Activated naive CD4-positive, alpha-beta T cell treated with anti-CD3 and anti-CD28 coated beads, Interleukin-2, amount 50 U/mL, for 24 hours (primary cell): ENCODE measurements around the gene PPP1R27.

Experiments used
- H3K27ac Mint-ChIP-seq: one replicate; pipeline ENCODE4 v1.8.0; 2021; ENCODE audit warnings: mild to moderate bottlenecking, mixed read lengths
- H3K27me3 Mint-ChIP-seq: one replicate; pipeline ENCODE4 v1.8.0; 2021; ENCODE audit warnings: mixed read lengths
- H3K36me3 Mint-ChIP-seq: one replicate; pipeline ENCODE4 v1.8.0; 2021; ENCODE audit warnings: mixed read lengths
- H3K4me1 Mint-ChIP-seq: one replicate; pipeline ENCODE4 v1.8.0; 2021; ENCODE audit warnings: mixed read lengths
- H3K4me3 Mint-ChIP-seq: one replicate; pipeline ENCODE4 v1.8.0; 2021; ENCODE audit warnings: mild to moderate bottlenecking, mixed read lengths
- H3K9me3 Mint-ChIP-seq: one replicate; pipeline ENCODE4 v1.8.0; 2021; ENCODE audit warnings: mixed read lengths

PPP1R27 gene

GRCh38 chr17:81821147-81821546 is 13.7 kb downstream of the PPP1R27 start:
- H3K27me3 Mint-ChIP-seq = no peaks in the 10 kb centered on the region
- H3K36me3 Mint-ChIP-seq = no peaks in the 10 kb centered on the region
- H3K4me1 Mint-ChIP-seq = peaks cover 3% of the 10 kb centered on the region
- H3K27ac Mint-ChIP-seq = no peak overlapping the region
- no peak overlapping the region for H3K4me3 Mint-ChIP-seq
- H3K9me3 Mint-ChIP-seq = no peaks in the 10 kb centered on the region

DNA sequence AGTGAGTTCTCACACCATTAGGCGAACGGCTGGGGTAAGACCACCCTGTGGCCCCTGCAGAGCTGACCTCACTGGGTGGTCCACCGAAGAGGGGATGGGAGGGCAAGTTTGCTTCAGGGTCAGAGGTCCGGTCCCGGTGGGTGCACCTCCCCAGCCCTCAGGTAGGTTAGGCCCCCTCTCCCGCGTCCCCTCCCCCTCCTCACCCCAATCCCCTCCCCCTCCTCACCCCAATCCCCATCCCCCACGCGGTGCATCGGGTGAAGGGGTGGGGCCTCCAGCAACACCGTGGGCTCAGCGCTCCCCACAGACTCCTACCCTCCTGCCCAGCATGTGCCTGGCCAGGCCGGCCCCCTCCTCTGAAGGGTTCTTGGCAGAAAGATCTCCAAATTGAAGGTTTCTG is 15.1 kb downstream of the PPP1R27 start:
- Mint-ChIP-seq H3K4me1 (no peaks in the 10 kb centered on the region), H3K27me3 (no peaks in the 10 kb centered on the region), H3K27ac (no peak overlapping the region), H3K36me3 (no peaks in the 10 kb centered on the region), H3K9me3 (no peaks in the 10 kb centered on the region), H3K4me3 (no peak overlapping the region)

GRCh38 chr17:81817758-81818147 is 17.1 kb downstream of the PPP1R27 start:
- Mint-ChIP-seq H3K27me3 (no peaks in the 10 kb centered on the region), H3K4me3 (no peak overlapping the region), H3K27ac (peak overlapping the region; percentile 53)

GRCh38 chr17:81815646-81815986 is 19.2 kb downstream of the PPP1R27 start:
- Mint-ChIP-seq H3K4me1 (no peaks in the 10 kb centered on the region), H3K27me3 (no peaks in the 10 kb centered on the region), H3K36me3 (no peaks in the 10 kb centered on the region), H3K27ac (no peak overlapping the region), H3K4me3 (no peak overlapping the region), H3K9me3 (no peaks in the 10 kb centered on the region)

More at GRCh38 chr17:81817758-81818147, 17.1 kb downstream of the PPP1R27 start:
- H3K36me3 Mint-ChIP-seq = no peaks in the 10 kb centered on the region
- H3K4me1 Mint-ChIP-seq = no peaks in the 10 kb centered on the region
- no peaks in the 10 kb centered on the region for H3K9me3 Mint-ChIP-seq

- no peaks in the 10 kb centered on the region for H3K36me3 Mint-ChIP-seq
- no peaks in the 10 kb centered on the region for H3K4me1 Mint-ChIP-seq
- H3K27me3 Mint-ChIP-seq = peaks cover 4% of the 10 kb centered on the region
- H3K9me3 Mint-ChIP-seq = no peaks in the 10 kb centered on the region
- no peak overlapping the region for H3K4me3 Mint-ChIP-seq
- H3K27ac Mint-ChIP-seq = no peak overlapping the region
Observed at GRCh38 chr17:81814748-81815645, 19.9 kb downstream of the PPP1R27 start.

GRCh38 chr17:81813861-81814683 is 20.8 kb downstream of the PPP1R27 start:
- Mint-ChIP-seq H3K27me3 (peaks cover 10% of the 10 kb centered on the region), H3K9me3 (no peaks in the 10 kb centered on the region), H3K4me1 (no peaks in the 10 kb centered on the region), H3K27ac (no peak overlapping the region), H3K4me3 (no peak overlapping the region), H3K36me3 (no peaks in the 10 kb centered on the region)

DNA sequence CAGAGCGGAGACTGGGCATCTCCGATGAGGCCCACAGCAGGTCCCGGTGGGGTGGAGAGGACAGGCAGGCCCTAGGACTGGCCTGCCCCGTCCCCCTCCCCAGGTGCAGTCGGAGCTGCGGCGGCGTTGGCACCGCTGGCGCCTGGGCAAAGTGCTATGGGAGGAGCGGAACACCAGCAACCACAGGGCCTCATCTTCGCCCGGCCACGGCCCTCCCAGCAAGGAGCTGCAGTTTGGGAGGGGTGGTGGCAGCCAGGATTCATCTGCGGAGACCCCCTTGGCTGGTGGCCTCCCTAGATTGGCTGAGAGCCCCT is 21.5 kb downstream of the PPP1R27 start:
- H3K27me3 Mint-ChIP-seq = peaks cover 11% of the 10 kb centered on the region
- no peaks in the 10 kb centered on the region for H3K4me1 Mint-ChIP-seq
- no peaks in the 10 kb centered on the region for H3K36me3 Mint-ChIP-seq
- H3K4me3 Mint-ChIP-seq = no peak overlapping the region
- H3K9me3 Mint-ChIP-seq = no peaks in the 10 kb centered on the region
- no peak overlapping the region for H3K27ac Mint-ChIP-seq

GRCh38 chr17:81812571-81813370 is 22.1 kb downstream of the PPP1R27 start:
- peaks cover 11% of the 10 kb centered on the region for H3K27me3 Mint-ChIP-seq
- H3K36me3 Mint-ChIP-seq = no peaks in the 10 kb centered on the region
- no peak overlapping the region for H3K27ac Mint-ChIP-seq
- no peaks in the 10 kb centered on the region for H3K9me3 Mint-ChIP-seq
- H3K4me3 Mint-ChIP-seq = no peak overlapping the region
- no peaks in the 10 kb centered on the region for H3K4me1 Mint-ChIP-seq

GRCh38 chr17:81811705-81812570 is 22.9 kb downstream of the PPP1R27 start:
- Mint-ChIP-seq H3K4me1 (no peaks in the 10 kb centered on the region), H3K4me3 (no peak overlapping the region), H3K27ac (no peak overlapping the region), H3K27me3 (peaks cover 12% of the 10 kb centered on the region), H3K36me3 (no peaks in the 10 kb centered on the region), H3K9me3 (no peaks in the 10 kb centered on the region)

GRCh38 chr17:81810892-81811704 is 23.8 kb downstream of the PPP1R27 start:
- Mint-ChIP-seq H3K27me3 (peaks cover 13% of the 10 kb centered on the region), H3K4me1 (no peaks in the 10 kb centered on the region), H3K27ac (no peak overlapping the region), H3K36me3 (no peaks in the 10 kb centered on the region), H3K4me3 (no peak overlapping the region), H3K9me3 (no peaks in the 10 kb centered on the region)

DNA sequence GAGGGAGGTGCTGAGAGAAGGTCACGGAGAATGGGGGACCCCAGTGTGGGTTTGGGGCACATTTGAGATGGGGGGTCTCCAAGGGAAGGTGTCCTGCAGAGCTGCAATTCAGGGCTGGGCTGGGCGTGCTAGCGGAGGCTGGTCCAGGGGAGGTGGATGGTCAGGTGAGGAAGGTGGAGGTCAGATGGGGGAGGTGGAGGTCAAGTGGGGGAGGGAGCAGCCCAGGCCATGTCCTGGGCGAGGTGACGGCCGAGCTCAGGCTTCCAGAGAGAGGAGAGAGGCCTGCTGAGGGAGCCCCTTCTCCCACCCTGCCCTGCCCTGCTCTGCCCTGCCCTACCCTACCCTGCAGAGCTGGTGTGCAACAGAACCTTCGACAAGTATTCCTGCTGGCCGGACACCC is 24.4 kb downstream of the PPP1R27 start:
- H3K36me3 Mint-ChIP-seq = no peaks in the 10 kb centered on the region
- no peaks in the 10 kb centered on the region for H3K4me1 Mint-ChIP-seq
- no peak overlapping the region for H3K27ac Mint-ChIP-seq
- H3K9me3 Mint-ChIP-seq = no peaks in the 10 kb centered on the region
- H3K27me3 Mint-ChIP-seq = peaks cover 14% of the 10 kb centered on the region
- H3K4me3 Mint-ChIP-seq = no peak overlapping the region

GRCh38 chr17:81809556-81809998 is 25.3 kb downstream of the PPP1R27 start:
- Mint-ChIP-seq H3K27me3 (peaks cover 14% of the 10 kb centered on the region), H3K27ac (no peak overlapping the region)

DNA sequence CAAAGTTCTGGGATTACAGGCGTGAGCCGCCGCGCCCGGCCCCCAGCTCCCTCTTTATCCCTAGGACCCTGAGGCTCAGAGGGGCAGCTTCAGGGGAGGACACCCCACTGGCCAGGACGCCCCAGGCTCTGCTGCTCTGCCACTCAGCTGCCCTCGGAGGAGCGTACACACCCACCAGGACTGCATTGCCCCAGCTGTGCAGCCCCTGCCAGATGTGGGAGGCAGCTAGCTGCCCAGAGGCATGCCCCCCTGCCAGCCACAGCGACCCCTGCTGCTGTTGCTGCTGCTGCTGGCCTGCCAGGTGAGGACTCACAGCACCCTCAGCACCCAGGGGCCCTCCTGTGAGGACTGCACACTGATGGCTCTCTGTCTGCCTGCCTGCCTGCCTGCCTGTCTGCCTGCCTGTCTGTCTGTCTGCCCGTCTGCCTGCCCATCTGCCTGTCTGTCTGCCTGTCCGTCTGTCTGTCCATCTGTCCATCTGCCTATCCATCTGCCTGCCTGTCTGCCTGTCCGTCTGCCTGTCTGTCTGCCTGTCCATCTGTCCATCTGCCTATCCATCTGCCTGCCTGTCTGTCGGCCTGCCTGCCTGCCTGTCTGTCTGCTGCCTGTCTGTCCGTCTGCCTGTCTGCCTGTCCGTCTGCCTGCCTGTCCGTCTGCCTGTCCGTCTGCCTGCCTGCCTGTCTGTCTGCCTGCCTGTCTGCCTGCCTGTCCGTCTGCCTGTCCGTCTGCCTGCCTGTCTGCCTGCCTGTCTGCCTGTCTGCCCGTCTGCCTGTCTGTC is 25.9 kb downstream of the PPP1R27 start:
- Mint-ChIP-seq H3K9me3 (no peaks in the 10 kb centered on the region), H3K4me3 (no peak overlapping the region), H3K36me3 (no peaks in the 10 kb centered on the region), H3K27me3 (peaks cover 14% of the 10 kb centered on the region), H3K4me1 (no peaks in the 10 kb centered on the region), H3K27ac (no peak overlapping the region)

More at GRCh38 chr17:81809556-81809998, 25.3 kb downstream of the PPP1R27 start:
- no peak overlapping the region for H3K4me3 Mint-ChIP-seq
- H3K36me3 Mint-ChIP-seq = no peaks in the 10 kb centered on the region
- H3K4me1 Mint-ChIP-seq = no peaks in the 10 kb centered on the region
- no peaks in the 10 kb centered on the region for H3K9me3 Mint-ChIP-seq

- Mint-ChIP-seq H3K36me3 (no peaks in the 10 kb centered on the region), H3K4me1 (no peaks in the 10 kb centered on the region), H3K27me3 (peaks cover 19% of the 10 kb centered on the region), H3K4me3 (no peak overlapping the region), H3K9me3 (no peaks in the 10 kb centered on the region), H3K27ac (no peak overlapping the region)
Observed at GRCh38 chr17:81807839-81808238, 27.0 kb downstream of the PPP1R27 start.
